ENCODE data around the gene CCDC32.

GRCh38 chr15:40594429-40594836 lies 29.6 kb upstream of the CCDC32 start:
- TF ChIP-seq CTCF (conservative IDR thresholded peaks at IDR 0.05 in 1 of 2, IDR thresholded peaks at IDR 0.05 in 1 of 2; ENCODE audit: low read depth in 1 of 2, low read length in 2 of 2) (peak; percentile 14 to 35), EZH2 (IDR thresholded peaks at IDR 0.05; ENCODE audit: low read length, missing control alignments) (no peak)
